OCI-LY3 (cell line): ENCODE measurements around the gene ALKBH1.

Experiments
- H2AFZ ChIP-seq: fragments of 200-600, 300-600 bp; shearing (Covaris generic); 2 replicates; pipeline ENCODE4 v1.6.0; 2014; ENCODE audit warnings: antibody characterized with exemption, low read depth, low read length
- H3K27ac ChIP-seq: fragments of 200-600, 300-600 bp; sonication (generic); 2 replicates; pipeline ENCODE4 v1.5.1; 2014; ENCODE audit warnings: mild to moderate bottlenecking, low read length, moderate library complexity, mixed read lengths
- H3K27me3 ChIP-seq: fragments of 200-600, 300-600 bp; sonication (generic); 2 replicates; pipeline ENCODE4 v1.6.1; 2014; ENCODE audit warnings: low read depth, low read length, mixed read lengths
- H3K36me3 ChIP-seq: fragments of 200-600, 300-600 bp; sonication (generic); replicated peaks from 2 replicates; pipeline ENCODE3; 2014; ENCODE audit warnings: low read depth, low read length, mixed read lengths
- H3K4me1 ChIP-seq: fragments of 300-600, 200-600 bp; sonication (generic); 2 replicates; pipeline ENCODE4 v1.6.1; 2014; ENCODE audit warnings: low read length, mixed read lengths
- H3K4me2 ChIP-seq: fragments of 200-600, 300-600 bp; sonication (generic); 2 replicates; pipeline ENCODE4 v1.6.1; 2014; ENCODE audit warnings: low read length, mixed read lengths
- H3K4me3 ChIP-seq: fragments of 300-600, 200-600 bp; sonication (generic); 2 replicates; pipeline ENCODE4 v1.5.1; 2014; ENCODE audit warnings: antibody characterized with exemption, mild to moderate bottlenecking, low read length, moderate library complexity
- H3K79me2 ChIP-seq: fragments of 300-600, 200-600 bp; shearing (Covaris generic); 2 replicates; pipeline ENCODE4 v1.6.1; 2014; ENCODE audit warnings: mild to moderate bottlenecking, low read length, mixed read lengths
- H3K9ac ChIP-seq: fragments of 300-600, 200-600 bp; shearing (Covaris generic); 2 replicates; pipeline ENCODE4 v1.6.0; 2014; ENCODE audit warnings: mild to moderate bottlenecking, low read length, moderate library complexity
- H3K9me3 ChIP-seq: fragments of 200-600, 300-600 bp; shearing (Covaris generic); 2 replicates; pipeline ENCODE4 v1.6.1; 2014; ENCODE audit warnings: low read length, mixed read lengths; ENCODE audit not compliant: insufficient read depth
- H4K20me1 ChIP-seq: fragments of 200-600, 300-600 bp; sonication (generic); 2 replicates; pipeline ENCODE4 v1.6.1; 2016; ENCODE audit warnings: low read length, mixed read lengths; ENCODE audit not compliant: insufficient read depth
- EZH2phosphoT487 ChIP-seq: fragments of 200-600 bp; shearing (Covaris generic); IDR thresholded peaks from 2 replicates; pipeline ENCODE4 v1.6.1; 2018; ENCODE audit warnings: antibody characterized with exemption, mixed run types, low read depth
- TF ChIP-seq, protein P1 (sequence below): fragments of 200-600, 300-600 bp; sonication (generic); IDR thresholded peaks from 2 replicates; pipeline ENCODE4 v1.5.1; 2014; ENCODE audit warnings: antibody characterized with exemption, low read length, low read depth

The ALKBH1 gene

DNA sequence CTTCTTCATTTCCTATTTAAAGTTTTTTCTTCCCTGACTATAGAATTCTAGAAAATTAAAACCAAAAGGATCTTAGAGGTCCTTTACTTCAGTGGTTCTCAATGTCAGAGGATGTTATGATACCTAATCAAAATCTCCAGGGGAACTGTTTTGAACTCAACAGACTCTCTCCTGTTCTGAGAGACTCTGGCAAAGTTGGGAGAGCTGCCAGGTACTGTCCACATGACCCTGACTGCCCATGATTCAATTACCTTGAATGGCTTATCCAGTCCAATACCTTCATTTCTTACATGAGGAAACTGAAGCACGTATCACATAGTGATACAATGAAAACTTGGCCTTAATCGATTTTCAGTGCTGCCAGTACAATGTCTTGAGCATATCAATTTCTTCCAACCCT lies 16.6 kb downstream of the ALKBH1 start:
- H3K9me3 ChIP-seq: no peaks in the 10 kb centered on the region
- no peaks in the 10 kb centered on the region for H4K20me1 ChIP-seq
- H3K27ac ChIP-seq: no peak overlapping the region
- no peak overlapping the region for H3K4me2 ChIP-seq
- no peak for TF ChIP-seq EZH2phosphoT487
- TF ChIP-seq, protein P1, sequence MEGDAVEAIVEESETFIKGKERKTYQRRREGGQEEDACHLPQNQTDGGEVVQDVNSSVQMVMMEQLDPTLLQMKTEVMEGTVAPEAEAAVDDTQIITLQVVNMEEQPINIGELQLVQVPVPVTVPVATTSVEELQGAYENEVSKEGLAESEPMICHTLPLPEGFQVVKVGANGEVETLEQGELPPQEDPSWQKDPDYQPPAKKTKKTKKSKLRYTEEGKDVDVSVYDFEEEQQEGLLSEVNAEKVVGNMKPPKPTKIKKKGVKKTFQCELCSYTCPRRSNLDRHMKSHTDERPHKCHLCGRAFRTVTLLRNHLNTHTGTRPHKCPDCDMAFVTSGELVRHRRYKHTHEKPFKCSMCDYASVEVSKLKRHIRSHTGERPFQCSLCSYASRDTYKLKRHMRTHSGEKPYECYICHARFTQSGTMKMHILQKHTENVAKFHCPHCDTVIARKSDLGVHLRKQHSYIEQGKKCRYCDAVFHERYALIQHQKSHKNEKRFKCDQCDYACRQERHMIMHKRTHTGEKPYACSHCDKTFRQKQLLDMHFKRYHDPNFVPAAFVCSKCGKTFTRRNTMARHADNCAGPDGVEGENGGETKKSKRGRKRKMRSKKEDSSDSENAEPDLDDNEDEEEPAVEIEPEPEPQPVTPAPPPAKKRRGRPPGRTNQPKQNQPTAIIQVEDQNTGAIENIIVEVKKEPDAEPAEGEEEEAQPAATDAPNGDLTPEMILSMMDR: no peak
- no peaks in the 10 kb centered on the region for H3K4me1 ChIP-seq
- H2AFZ ChIP-seq: no peak overlapping the region
- no peaks in the 10 kb centered on the region for H3K27me3 ChIP-seq
- H3K4me3 ChIP-seq: no peak overlapping the region
- peaks cover 30% of the 10 kb centered on the region for H3K36me3 ChIP-seq
- H3K79me2 ChIP-seq: 0 out of 2 replicates have a peak, but pooled peaks cover under 1% of the 10 kb centered on the region
- H3K9ac ChIP-seq: no peak overlapping the region

DNA sequence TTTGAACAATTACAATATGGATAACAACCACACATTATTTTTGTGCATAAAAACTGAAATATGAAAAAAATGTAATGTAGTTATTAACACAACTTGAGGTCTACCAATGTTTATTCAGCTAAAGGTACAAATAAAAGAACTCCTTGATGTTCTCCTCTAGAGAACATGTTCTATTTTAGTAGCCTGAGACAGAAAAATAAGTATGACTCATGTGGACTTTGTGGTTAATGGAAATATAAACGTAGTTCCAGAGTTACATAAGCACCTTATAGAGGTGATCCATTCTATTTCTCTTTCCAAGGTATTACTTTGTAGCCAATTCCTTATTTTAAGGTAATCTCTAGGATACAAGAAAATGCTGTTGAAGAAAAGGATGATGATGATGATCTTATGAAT lies 25.7 kb downstream of the ALKBH1 start:
- Histone ChIP-seq H3K4me3 (no peak overlapping the region), H4K20me1 (no peaks in the 10 kb centered on the region), H3K9ac (no peak overlapping the region), H3K4me2 (no peak overlapping the region), H2AFZ (no peak overlapping the region), H3K9me3 (no peaks in the 10 kb centered on the region), H3K27ac (no peak overlapping the region), H3K36me3 (peaks cover 6% of the 10 kb centered on the region), H3K4me1 (no peaks in the 10 kb centered on the region), H3K27me3 (no peaks in the 10 kb centered on the region), H3K79me2 (no peaks in the 10 kb centered on the region)
- TF ChIP-seq, protein P1: no peak
- TF ChIP-seq EZH2phosphoT487: no peak

DNA sequence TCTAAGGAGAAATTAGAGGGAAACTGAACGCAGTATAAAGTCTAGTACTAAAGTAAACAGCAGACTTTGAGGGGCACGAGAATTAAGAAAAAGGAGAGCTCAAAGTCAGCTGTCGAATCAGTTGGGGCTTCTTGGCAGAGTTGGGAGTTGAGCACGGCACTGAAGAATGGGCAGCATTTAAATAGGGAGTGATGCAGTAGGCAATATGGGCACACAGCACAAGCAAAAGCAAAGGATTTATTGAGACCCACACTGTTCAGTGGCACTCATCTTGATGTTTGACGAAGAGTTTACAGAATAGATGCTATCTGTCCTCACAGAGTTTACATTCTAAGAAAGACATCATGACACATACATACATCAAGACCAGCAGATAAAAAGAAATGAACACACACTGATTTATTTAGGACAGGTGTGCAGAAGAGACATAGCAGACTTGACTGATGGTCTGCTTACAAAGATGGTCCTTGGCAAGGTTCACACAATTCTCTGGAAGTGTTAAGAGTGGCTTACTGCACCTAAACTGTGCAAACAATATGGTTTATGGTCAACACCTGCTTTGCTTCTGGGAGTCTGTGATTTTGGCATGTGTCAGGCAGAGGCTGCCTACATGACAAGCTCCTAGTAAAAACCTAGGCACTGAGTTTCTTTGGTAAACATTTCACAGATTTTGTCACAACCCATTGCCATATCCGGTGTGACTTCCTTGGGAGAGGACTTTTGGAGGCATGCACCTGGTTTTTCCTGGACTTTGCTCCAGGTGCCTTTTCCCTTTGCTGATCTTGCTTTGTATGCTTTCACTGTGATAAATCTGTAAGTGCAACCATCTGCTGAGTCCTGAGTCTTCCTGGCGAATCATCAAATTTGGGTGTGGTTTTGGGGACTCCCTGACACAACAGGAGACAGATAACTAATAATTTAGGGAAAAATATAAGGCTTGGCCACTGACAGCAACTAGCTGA lies 26.3 kb downstream of the ALKBH1 start:
- H3K9ac ChIP-seq: no peak overlapping the region
- H3K4me3 ChIP-seq: no peak overlapping the region
- TF ChIP-seq EZH2phosphoT487: no peak
- TF ChIP-seq, protein P1: no peak
- H3K4me2 ChIP-seq: no peak overlapping the region
- H3K9me3 ChIP-seq: no peaks in the 10 kb centered on the region
- no peak overlapping the region for H3K27ac ChIP-seq
- H3K4me1 ChIP-seq: no peaks in the 10 kb centered on the region
- H2AFZ ChIP-seq: no peak overlapping the region
- H4K20me1 ChIP-seq: no peaks in the 10 kb centered on the region
- no peaks in the 10 kb centered on the region for H3K27me3 ChIP-seq
- peaks cover 6% of the 10 kb centered on the region for H3K36me3 ChIP-seq
- H3K79me2 ChIP-seq: no peaks in the 10 kb centered on the region

DNA sequence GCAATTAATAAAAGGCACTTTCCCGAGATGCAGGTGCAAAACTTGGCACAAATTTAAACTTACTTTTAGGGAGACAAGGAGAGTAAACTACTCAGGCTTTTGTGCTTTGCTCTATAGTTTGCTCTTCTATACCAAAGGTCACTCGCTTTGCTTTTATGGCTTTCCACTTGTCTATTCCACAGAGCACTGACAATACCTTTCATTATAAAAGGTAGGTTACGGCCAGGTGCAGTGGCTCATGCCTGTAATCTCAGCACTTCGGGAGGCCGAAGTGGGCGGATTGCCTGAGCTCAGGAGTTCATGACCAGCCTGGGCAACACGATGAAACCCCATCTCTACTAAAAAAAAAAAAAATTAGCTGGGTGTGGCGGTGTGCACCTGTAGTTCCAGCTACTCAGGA lies 32.9 kb downstream of the ALKBH1 start:
- Histone ChIP-seq H3K9me3 (no peaks in the 10 kb centered on the region), H3K4me1 (no peaks in the 10 kb centered on the region), H3K79me2 (no peaks in the 10 kb centered on the region), H3K9ac (no peak overlapping the region), H3K27me3 (no peaks in the 10 kb centered on the region), H3K36me3 (peaks cover 18% of the 10 kb centered on the region), H2AFZ (no peak overlapping the region), H3K4me3 (no peak overlapping the region), H3K4me2 (no peak overlapping the region), H4K20me1 (no peaks in the 10 kb centered on the region), H3K27ac (no peak overlapping the region)
- TF ChIP-seq EZH2phosphoT487: no peak
- TF ChIP-seq, protein P1: no peak
